ENCODE measurements around the gene GMCL2.

DNA sequence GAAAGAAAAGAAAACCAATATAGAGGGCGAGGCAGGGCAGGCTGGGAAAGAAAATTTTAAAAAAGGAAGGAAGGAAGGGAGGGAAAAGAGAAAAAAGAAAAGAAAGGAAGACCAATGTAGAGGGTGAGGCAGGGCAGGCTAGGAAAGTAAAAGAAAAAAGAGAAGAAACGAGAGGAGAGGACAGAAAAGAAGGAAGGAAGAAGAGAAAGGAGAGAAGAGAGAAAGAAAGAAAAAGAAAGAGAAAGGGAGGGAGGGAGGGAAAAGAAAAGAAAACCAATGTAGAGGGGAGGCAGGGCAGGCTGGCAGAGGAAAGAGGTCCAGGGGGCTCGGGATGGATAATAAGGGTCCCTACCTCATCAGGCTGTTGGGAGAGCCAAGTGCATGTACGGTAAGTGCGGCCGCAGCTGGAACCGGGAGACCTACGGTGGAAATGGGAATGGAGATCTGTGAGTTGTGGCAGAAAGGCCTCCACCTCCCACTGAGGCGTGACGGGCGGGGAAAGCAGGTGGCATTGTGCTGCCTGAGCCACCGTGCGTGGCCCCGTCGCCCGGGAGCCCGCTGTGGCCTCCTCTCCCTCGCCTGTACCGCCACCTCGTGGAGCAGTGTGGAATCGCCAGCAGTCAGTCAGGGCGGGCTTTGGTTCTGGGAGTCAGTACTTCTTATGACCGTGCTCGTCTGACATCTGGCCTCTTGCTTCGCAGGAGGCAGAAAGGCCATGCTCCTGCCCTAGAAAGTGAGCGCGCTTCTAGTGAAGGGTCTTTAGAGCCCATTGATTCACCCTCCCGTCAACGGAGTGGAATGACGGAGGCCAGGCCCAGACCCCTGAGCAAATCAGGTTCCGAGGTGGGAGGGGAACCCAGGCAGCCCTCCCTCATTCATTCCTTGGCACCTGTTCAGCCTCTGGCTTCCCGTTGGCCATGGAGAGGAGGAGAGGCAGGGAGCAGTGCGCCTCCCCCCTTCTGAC, 23.1 kb downstream of the GMCL2 start:
- TF ChIP-seq TCF7L2 (IDR thresholded peaks at IDR 0.05; ENCODE audit: borderline replicate concordance, extremely low read depth, insufficient read depth, insufficient read length) (no peak), EZH2 (IDR thresholded peaks at IDR 0.05) (no peak), POLR2AphosphoS5 (IDR thresholded peaks at IDR 0.05; ENCODE audit: low read depth, low read length) (no peak), POLR2A (IDR thresholded peaks at IDR 0.05; ENCODE audit: borderline replicate concordance, extremely low read depth, insufficient read depth, insufficient read length) (no peak), SIN3A (IDR thresholded peaks at IDR 0.05; ENCODE audit: low read depth) (no peak), YY1 (IDR thresholded peaks at IDR 0.05; ENCODE audit: extremely low read depth, insufficient replicate concordance, low read depth, low read length) (no peak), ZFX (IDR thresholded peaks at IDR 0.05) (no peak), EGR1 (IDR thresholded peaks at IDR 0.05; ENCODE audit: low read depth) (no peak), SRF (IDR thresholded peaks at IDR 0.05; ENCODE audit: low read depth) (no peak)
- TF ChIP-seq, protein P1, sequence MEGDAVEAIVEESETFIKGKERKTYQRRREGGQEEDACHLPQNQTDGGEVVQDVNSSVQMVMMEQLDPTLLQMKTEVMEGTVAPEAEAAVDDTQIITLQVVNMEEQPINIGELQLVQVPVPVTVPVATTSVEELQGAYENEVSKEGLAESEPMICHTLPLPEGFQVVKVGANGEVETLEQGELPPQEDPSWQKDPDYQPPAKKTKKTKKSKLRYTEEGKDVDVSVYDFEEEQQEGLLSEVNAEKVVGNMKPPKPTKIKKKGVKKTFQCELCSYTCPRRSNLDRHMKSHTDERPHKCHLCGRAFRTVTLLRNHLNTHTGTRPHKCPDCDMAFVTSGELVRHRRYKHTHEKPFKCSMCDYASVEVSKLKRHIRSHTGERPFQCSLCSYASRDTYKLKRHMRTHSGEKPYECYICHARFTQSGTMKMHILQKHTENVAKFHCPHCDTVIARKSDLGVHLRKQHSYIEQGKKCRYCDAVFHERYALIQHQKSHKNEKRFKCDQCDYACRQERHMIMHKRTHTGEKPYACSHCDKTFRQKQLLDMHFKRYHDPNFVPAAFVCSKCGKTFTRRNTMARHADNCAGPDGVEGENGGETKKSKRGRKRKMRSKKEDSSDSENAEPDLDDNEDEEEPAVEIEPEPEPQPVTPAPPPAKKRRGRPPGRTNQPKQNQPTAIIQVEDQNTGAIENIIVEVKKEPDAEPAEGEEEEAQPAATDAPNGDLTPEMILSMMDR (IDR thresholded peaks at IDR 0.05 in 2 of 3, conservative IDR thresholded peaks at IDR 0.05 in 1 of 3; ENCODE audit: borderline replicate concordance in 1 of 3, insufficient read depth in 1 of 3, low read depth in 2 of 3, low read length in 2 of 3), result peak; percentile 97 to 98 (median 98)
- TF ChIP-seq, protein P2, sequence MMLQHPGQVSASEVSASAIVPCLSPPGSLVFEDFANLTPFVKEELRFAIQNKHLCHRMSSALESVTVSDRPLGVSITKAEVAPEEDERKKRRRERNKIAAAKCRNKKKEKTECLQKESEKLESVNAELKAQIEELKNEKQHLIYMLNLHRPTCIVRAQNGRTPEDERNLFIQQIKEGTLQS (IDR thresholded peaks at IDR 0.05), result no peak
- TF ChIP-seq, protein P3, sequence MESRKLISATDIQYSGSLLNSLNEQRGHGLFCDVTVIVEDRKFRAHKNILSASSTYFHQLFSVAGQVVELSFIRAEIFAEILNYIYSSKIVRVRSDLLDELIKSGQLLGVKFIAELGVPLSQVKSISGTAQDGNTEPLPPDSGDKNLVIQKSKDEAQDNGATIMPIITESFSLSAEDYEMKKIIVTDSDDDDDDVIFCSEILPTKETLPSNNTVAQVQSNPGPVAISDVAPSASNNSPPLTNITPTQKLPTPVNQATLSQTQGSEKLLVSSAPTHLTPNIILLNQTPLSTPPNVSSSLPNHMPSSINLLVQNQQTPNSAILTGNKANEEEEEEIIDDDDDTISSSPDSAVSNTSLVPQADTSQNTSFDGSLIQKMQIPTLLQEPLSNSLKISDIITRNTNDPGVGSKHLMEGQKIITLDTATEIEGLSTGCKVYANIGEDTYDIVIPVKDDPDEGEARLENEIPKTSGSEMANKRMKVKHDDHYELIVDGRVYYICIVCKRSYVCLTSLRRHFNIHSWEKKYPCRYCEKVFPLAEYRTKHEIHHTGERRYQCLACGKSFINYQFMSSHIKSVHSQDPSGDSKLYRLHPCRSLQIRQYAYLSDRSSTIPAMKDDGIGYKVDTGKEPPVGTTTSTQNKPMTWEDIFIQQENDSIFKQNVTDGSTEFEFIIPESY (IDR thresholded peaks at IDR 0.05; ENCODE audit: extremely low read depth, insufficient replicate concordance, low read length), result no peak
